ENCODE results near the gene ENOX2. TPM values are rescaled to one million over a fixed set of nuclear protein-coding genes. Genes with fewer than 3 reads are reported as not detected.
A peak's percentile ranks its signal among the peaks of the same experiment; 100 is the strongest.

Gene ENOX2
- total and polyA plus RNA-seq, 2 of the 13 experiments (the other 11 are each of a cell fraction or from before 2014, with no cell fraction given), result 5.9 to 8.5 TPM

- TF ChIP-seq PAXIP1 (CRISPR knock-in tag; conservative IDR thresholded peaks at IDR 0.05) (0 out of 2 replicates have a peak, but pooled peaks have one; percentile 19), TAF1 (CRISPR knock-in tag; IDR thresholded peaks at IDR 0.05) (peak; percentile 60; the same call in 1 of the 2 replicates), ZFP82 (CRISPR knock-in tag; IDR thresholded peaks at IDR 0.05; ENCODE audit: borderline replicate concordance) (no peak), MXD3 (CRISPR knock-in tag; IDR thresholded peaks at IDR 0.05) (peak; percentile 56; the same call in 1 of the 2 replicates), ZNF232 (CRISPR knock-in tag; IDR thresholded peaks at IDR 0.05; ENCODE audit: borderline replicate concordance) (no peak), ZNF121 (CRISPR knock-in tag; IDR thresholded peaks at IDR 0.05) (no peak), ZNF501 (CRISPR knock-in tag; IDR thresholded peaks at IDR 0.05) (peak; percentile 66), ZNF432 (CRISPR knock-in tag; IDR thresholded peaks at IDR 0.05; ENCODE audit: borderline replicate concordance) (no peak), SOX13 (IDR thresholded peaks at IDR 0.05) (no peak), SOX13 (CRISPR knock-in tag; conservative IDR thresholded peaks at IDR 0.05 in 1 of 2, IDR thresholded peaks at IDR 0.05 in 1 of 2) (peak in 1 of 2 experiments; percentile 11; a peak in 1 of 4 replicates), ZNF737 (CRISPR knock-in tag; IDR thresholded peaks at IDR 0.05; ENCODE audit: borderline replicate concordance) (no peak), SUZ12 (IDR thresholded peaks at IDR 0.05; ENCODE audit: low read depth, low read length) (peak; percentile 61), ZNF614 (CRISPR knock-in tag; IDR thresholded peaks at IDR 0.05; ENCODE audit: borderline replicate concordance) (no peak), ZNF142 (CRISPR knock-in tag; IDR thresholded peaks at IDR 0.05) (no peak), NR2C2 (CRISPR knock-in tag; IDR thresholded peaks at IDR 0.05; ENCODE audit: borderline replicate concordance) (peak; percentile 95)
Measured at GRCh38 chrX:130902783-130903613, at the start of gene ENOX2 (continued).

Data from HepG2 (cell line).